Loucy (cell line): ENCODE measurements around the gene IFNG.

Source experiments
- H2AFZ ChIP-seq: fragments of 200-600 bp; sonication (generic); 2 replicates; pipeline ENCODE4 v1.6.0; 2016; ENCODE audit warnings: antibody characterized with exemption, mild to moderate bottlenecking, low read length, moderate library complexity
- H3F3A ChIP-seq: fragments of 200-600 bp; 2 replicates; pipeline ENCODE4 v1.6.0; 2016; ENCODE audit warnings: antibody characterized with exemption, low read depth, mild to moderate bottlenecking
- H3K27me3 ChIP-seq: fragments of 200-600 bp; sonication (generic); 2 replicates; pipeline ENCODE4 v1.6.1; 2014; ENCODE audit warnings: low read length, mild to moderate bottlenecking; ENCODE audit not compliant: insufficient read depth, poor library complexity, severe bottlenecking
- H3K36me3 ChIP-seq: fragments of 200-600 bp; sonication (generic); 2 replicates; pipeline ENCODE4 v1.6.1; 2016; ENCODE audit warnings: low read length; ENCODE audit not compliant: insufficient read depth
- H3K4me1 ChIP-seq: fragments of 200-600 bp; sonication (generic); 2 replicates; pipeline ENCODE4 v1.5.1; 2014; ENCODE audit warnings: low read length, mild to moderate bottlenecking; ENCODE audit not compliant: insufficient read depth, poor library complexity, severe bottlenecking
- H3K4me2 ChIP-seq: fragments of 200-600 bp; sonication (generic); 2 replicates; pipeline ENCODE4 v1.6.0; 2014; ENCODE audit warnings: antibody characterized with exemption, low read length, low read depth, mild to moderate bottlenecking; ENCODE audit not compliant: poor library complexity, severe bottlenecking
- H3K4me3 ChIP-seq: fragments of 200-600 bp; sonication (generic); 2 replicates; pipeline ENCODE4 v1.5.1; 2014; ENCODE audit warnings: low read length, mild to moderate bottlenecking, mixed read lengths; ENCODE audit not compliant: poor library complexity, severe bottlenecking
- H3K79me2 ChIP-seq: fragments of 200-600 bp; sonication (generic); 2 replicates; pipeline ENCODE4 v1.6.1; 2014; ENCODE audit warnings: low read length; ENCODE audit not compliant: insufficient read depth
- H3K9ac ChIP-seq: fragments of 200-600 bp; sonication (generic); 2 replicates; pipeline ENCODE4 v1.6.0; 2014; ENCODE audit warnings: mild to moderate bottlenecking, low read depth, low read length, moderate library complexity; ENCODE audit not compliant: poor library complexity, severe bottlenecking
- H3K9me2 ChIP-seq: fragments of 200-600 bp; sonication (generic); replicated peaks from 2 replicates; pipeline ENCODE4 v1.6.1; 2016; ENCODE audit warnings: low read depth, low read length, mixed read lengths
- H3K9me3 ChIP-seq: fragments of 200-600 bp; sonication (generic); 2 replicates; pipeline ENCODE4 v1.6.1; 2014; ENCODE audit warnings: mild to moderate bottlenecking, antibody characterized with exemption, low read length, low read depth; ENCODE audit not compliant: insufficient read depth
- H4K20me1 ChIP-seq: fragments of 200-600 bp; sonication (generic); 2 replicates; pipeline ENCODE4 v1.6.0; 2014; ENCODE audit warnings: antibody characterized with exemption, low read length, mild to moderate bottlenecking; ENCODE audit not compliant: insufficient read depth, poor library complexity, severe bottlenecking
- CTCF ChIP-seq: fragments of 200-600 bp; sonication (generic); conservative IDR thresholded peaks from 2 replicates; pipeline ENCODE4 v1.5.1; 2014; ENCODE audit warnings: mild to moderate bottlenecking, antibody characterized with exemption, low read length
- EZH2phosphoT487 ChIP-seq: fragments of 200-600 bp; IDR thresholded peaks from 2 replicates; pipeline ENCODE4 v1.6.1; 2018; ENCODE audit warnings: antibody characterized with exemption, mild to moderate bottlenecking, moderate library complexity, borderline replicate concordance

The IFNG gene

GRCh38 chr12:68157380-68157779 lies 2.2 kb downstream of the IFNG start:
- Histone ChIP-seq H4K20me1 (no peaks in the 10 kb centered on the region), H3K27me3 (no peaks in the 10 kb centered on the region), H3K79me2 (no peaks in the 10 kb centered on the region), H3K9ac (no peak overlapping the region), H3K36me3 (no peaks in the 10 kb centered on the region), H3K9me3 (no peaks in the 10 kb centered on the region), H3F3A (no peaks in the 10 kb centered on the region), H3K9me2 (no peaks in the 10 kb centered on the region), H3K4me3 (no peak overlapping the region), H3K4me1 (no peaks in the 10 kb centered on the region), H2AFZ (peak overlapping the region; percentile 43; the same call in 1 of the 2 replicates), H3K4me2 (no peak overlapping the region)
- TF ChIP-seq CTCF = no peak
- no peak for TF ChIP-seq EZH2phosphoT487

DNA sequence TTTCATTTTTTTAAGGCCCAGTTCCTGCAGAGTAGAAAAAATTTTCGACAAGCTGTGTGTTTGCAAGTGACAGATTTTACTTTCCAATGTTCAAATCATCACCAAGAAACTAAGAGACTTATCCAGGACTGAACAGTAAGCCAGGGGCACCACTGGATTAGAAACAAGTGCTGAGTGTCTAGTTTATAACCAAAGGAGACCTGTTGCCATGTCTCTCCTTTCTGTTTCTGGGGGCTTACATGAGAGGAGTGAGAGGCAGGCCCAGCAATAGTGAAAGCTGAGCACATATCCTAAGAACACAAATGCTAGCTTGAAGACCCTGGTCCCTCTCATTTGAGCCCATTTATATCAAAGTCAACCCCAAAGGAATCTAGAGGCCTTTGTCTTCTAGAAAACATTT lies 2.9 kb downstream of the IFNG start:
- no peaks in the 10 kb centered on the region for H3K27me3 ChIP-seq
- no peak overlapping the region for H3K4me3 ChIP-seq
- no peaks in the 10 kb centered on the region for H4K20me1 ChIP-seq
- H3K9ac ChIP-seq = no peak overlapping the region
- H3K9me3 ChIP-seq = no peaks in the 10 kb centered on the region
- H2AFZ ChIP-seq = peak overlapping the region; percentile 43; the same call in 1 of the 2 replicates
- no peak overlapping the region for H3K4me2 ChIP-seq
- H3F3A ChIP-seq = no peaks in the 10 kb centered on the region
- no peaks in the 10 kb centered on the region for H3K9me2 ChIP-seq
- TF ChIP-seq CTCF (no peak), EZH2phosphoT487 (no peak)
- no peaks in the 10 kb centered on the region for H3K79me2 ChIP-seq
- no peaks in the 10 kb centered on the region for H3K4me1 ChIP-seq
- H3K36me3 ChIP-seq = no peaks in the 10 kb centered on the region

DNA sequence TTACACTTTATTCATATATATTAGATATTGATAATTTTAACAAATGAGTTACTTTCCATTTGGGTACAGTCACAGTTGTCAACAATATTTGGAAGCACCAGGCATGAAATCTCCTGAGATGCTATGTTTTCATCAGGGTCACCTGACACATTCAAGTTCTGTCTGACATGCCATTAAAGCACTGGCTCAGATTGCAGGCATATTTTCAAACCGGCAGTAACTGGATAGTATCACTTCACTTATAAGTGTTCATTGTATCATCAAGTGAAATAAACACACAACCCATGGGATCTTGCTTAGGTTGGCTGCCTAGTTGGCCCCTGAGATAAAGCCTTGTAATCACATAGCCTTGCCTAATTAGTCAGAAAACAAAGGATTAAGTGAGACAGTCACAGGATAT lies 4.8 kb downstream of the IFNG start:
- Histone ChIP-seq H3K9me2 (no peaks in the 10 kb centered on the region), H3K9me3 (no peaks in the 10 kb centered on the region), H3K4me2 (no peak overlapping the region), H3K79me2 (no peaks in the 10 kb centered on the region), H4K20me1 (no peaks in the 10 kb centered on the region), H3K4me3 (no peak overlapping the region), H3K27me3 (no peaks in the 10 kb centered on the region), H3K9ac (no peak overlapping the region), H2AFZ (no peak overlapping the region), H3K36me3 (no peaks in the 10 kb centered on the region), H3F3A (no peaks in the 10 kb centered on the region), H3K4me1 (no peaks in the 10 kb centered on the region)
- no peak for TF ChIP-seq EZH2phosphoT487
- no peak for TF ChIP-seq CTCF
